Neural progenitor cell (in vitro differentiated cells): ENCODE data around the gene DSC3.

Experiments
- CTCF ChIP-seq: fragments of 200-600 bp; sonication (generic); IDR thresholded peaks from 2 replicates; pipeline ENCODE4 v1.5.1; 2017; ENCODE audit warnings: antibody characterized with exemption, mild to moderate bottlenecking
- EZH2 ChIP-seq: fragments of 200-600 bp; sonication (generic); IDR thresholded peaks from 2 replicates; pipeline ENCODE4 v1.6.1; 2017; ENCODE audit warnings: antibody characterized with exemption, mild to moderate bottlenecking, moderate library complexity

- TF ChIP-seq CTCF (no peak), EZH2 (no peak)
Observed at GRCh38 chr18:31070206-31070605, 27.7 kb upstream of the DSC3 start.
